Esophagus squamous epithelium (tissue), 5 donors: Measurements from ENCODE around the gene ATG9B. TPM values are rescaled to one million over a fixed set of nuclear protein-coding genes. Genes with fewer than 3 reads are reported as not detected.

Experiments
- DNase-seq: peaks from one replicate; lab custom pipeline; 2025; lab: John Stamatoyannopoulos, UW
- H3K27ac ChIP-seq, 4 donors: fragments of 200-600 bp; sonication (generic); one replicate each; pipeline ENCODE4 v1.5.1; 2016 to 2019; ENCODE audit warnings: mild to moderate bottlenecking in 1 of 4
- H3K27me3 ChIP-seq, 4 donors: fragments of 200-600 bp; sonication (generic); 1 replicate in 3 of 4; 2 replicates in 1 of 4; pipeline versions ENCODE4 v1.5.1 to v1.6.0; 2017 to 2021; ENCODE audit warnings: antibody characterized with exemption in 1 of 4
- H3K36me3 ChIP-seq, 3 donors: fragments of 200-600 bp; sonication (generic); one replicate each; pipeline ENCODE4 v1.5.1; 2016 to 2019
- H3K4me1 ChIP-seq, 3 donors: fragments of 200-600 bp; sonication (generic); one replicate each; pipeline ENCODE4 v1.5.1; 2017 to 2019
- H3K4me3 ChIP-seq, 4 donors: fragments of 200-600 bp; sonication (generic); 1 replicate in 3 of 4; 2 replicates in 1 of 4; pipeline ENCODE4 v1.5.1; 2016 to 2019; ENCODE audit warnings: mild to moderate bottlenecking in 2 of 4, moderate library complexity in 1 of 4
- H3K9me3 ChIP-seq, 3 donors: fragments of 200-600 bp; sonication (generic); one replicate each; pipeline ENCODE4 v1.5.1; 2016 to 2019
- CTCF ChIP-seq, 6 experiments: fragments of 450-650 bp in 4 of 6; fragments of 200-600 bp in 2 of 6; sonication (generic) in 2 of 6; IDR thresholded peaks; one replicate each; pipeline ENCODE4 v1.5.1; 2016 to 2019; ENCODE audit warnings: antibody characterized with exemption in 6 of 6, mild to moderate bottlenecking in 4 of 6, moderate library complexity in 4 of 6
- POLR2A ChIP-seq, 4 donors: fragments of 450-650 bp; IDR thresholded peaks; one replicate each; pipeline ENCODE4 v1.6.1; 2017; ENCODE audit warnings: antibody characterized with exemption in 4 of 4, mild to moderate bottlenecking in 4 of 4, moderate library complexity in 3 of 4
- WGBS, 2 donors: methylation state at CpG; one replicate each; pipeline ENCODE4 v1.1.5; 2018; 5-methylcytosine and 5-hydroxymethylcytosine counted together
- intact Hi-C: fragments of 100-400 bp; cut with DNase I; formaldehyde crosslinking; loops from one replicate; pipeline ENCODE4 v1.15.0; 2022
- total RNA-seq, 4 donors: library from RNA; depleted of rRNA; stranded (reverse); fragments of >200 nt; gene quantifications; one replicate each; pipeline ENCODE4 v1.1.0, GENCODE V29; 2016
- donor health status: DM: yes; HTN: yes; CAD: no.

The ATG9B gene
- total RNA-seq, 4 donors from 2014 or later: 1.5 to 45.2 (median 12.8) TPM

- Histone ChIP-seq H3K36me3 (peaks cover 0 to 3% (median 0%) of the 10 kb centered on the region in 3 donors), H3K9me3 (no peaks in the 10 kb centered on the region), H3K27me3 (peaks cover 0 to 29% (median 0%) of the 10 kb centered on the region in 4 donors), H3K27ac (no peak overlapping the region), H3K4me3 (no peak overlapping the region), H3K4me1 (peaks cover 0 to 20% (median 3%) of the 10 kb centered on the region in 3 donors)
- intact Hi-C loops: no loop called here
- WGBS, 2 donors: 64 to 66% methylated on average over 5 of the region's 5 CpGs
- no peak for DNase-seq
- TF ChIP-seq CTCF (IDR thresholded peaks at IDR 0.05) (no peak), POLR2A (IDR thresholded peaks at IDR 0.05) (no peak)
Measured at GRCh38 chr7:150999497-151000230, 24.6 kb downstream of the ATG9B start.

GRCh38 chr7:150999001-150999400 is 25.3 kb downstream of the ATG9B start:
- H3K4me1 ChIP-seq: peaks cover 0 to 26% (median 3%) of the 10 kb centered on the region in 3 donors
- DNase-seq: no peak
- H3K27ac ChIP-seq: no peak overlapping the region
- 100% methylated on average over 1 of the region's 12 CpGs; no CpG with 5 or more reads in 1 of the 2 donors for WGBS, 2 donors
- H3K36me3 ChIP-seq: peaks cover 0 to 3% (median 0%) of the 10 kb centered on the region in 3 donors
- H3K27me3 ChIP-seq: peaks cover 0 to 29% (median 0%) of the 10 kb centered on the region in 4 donors
- TF ChIP-seq POLR2A (IDR thresholded peaks at IDR 0.05) (no peak), CTCF (IDR thresholded peaks at IDR 0.05) (no peak)
- H3K4me3 ChIP-seq: no peak overlapping the region
- no peaks in the 10 kb centered on the region for H3K9me3 ChIP-seq
- intact Hi-C loops: no loop called here

GRCh38 chr7:150998341-150998740 is 26.0 kb downstream of the ATG9B start:
- TF ChIP-seq POLR2A (IDR thresholded peaks at IDR 0.05): no peak
- no peak for TF ChIP-seq CTCF (IDR thresholded peaks at IDR 0.05)
- no peaks in the 10 kb centered on the region for H3K9me3 ChIP-seq
- H3K27me3 ChIP-seq: peaks cover 0 to 29% (median 0%) of the 10 kb centered on the region in 4 donors
- intact Hi-C loops: no loop called here
- WGBS, 2 donors: 53 to 86% methylated on average over 4 to 5 of the region's 20 CpGs
- H3K27ac ChIP-seq: no peak overlapping the region
- DNase-seq: no peak
- H3K4me3 ChIP-seq: no peak overlapping the region
- peaks cover 0 to 3% (median 0%) of the 10 kb centered on the region in 3 donors for H3K36me3 ChIP-seq
- H3K4me1 ChIP-seq: peaks cover 0 to 31% (median 3%) of the 10 kb centered on the region in 3 donors

GRCh38 chr7:150997817-150998216 is 26.5 kb downstream of the ATG9B start:
- Histone ChIP-seq H3K4me1 (peaks cover 0 to 35% (median 3%) of the 10 kb centered on the region in 3 donors), H3K9me3 (no peaks in the 10 kb centered on the region), H3K4me3 (no peak overlapping the region), H3K36me3 (peaks cover 0 to 3% (median 0%) of the 10 kb centered on the region in 3 donors), H3K27ac (no peak overlapping the region), H3K27me3 (peaks cover 0 to 29% (median 0%) of the 10 kb centered on the region in 4 donors)
- intact Hi-C loops: no loop called here
- 71 to 83% methylated on average over 3 to 5 of the region's 5 CpGs for WGBS, 2 donors
- DNase-seq: no peak
- TF ChIP-seq POLR2A (IDR thresholded peaks at IDR 0.05): no peak
- no peak for TF ChIP-seq CTCF (IDR thresholded peaks at IDR 0.05)

- no peak overlapping the region for H3K27ac ChIP-seq
- WGBS, 2 donors: 70 to 100% methylated on average over 1 to 4 of the region's 8 CpGs
- intact Hi-C loops: no loop called here
- peaks cover 0 to 3% (median 0%) of the 10 kb centered on the region in 3 donors for H3K36me3 ChIP-seq
- no peak for TF ChIP-seq POLR2A (IDR thresholded peaks at IDR 0.05)
- TF ChIP-seq CTCF (IDR thresholded peaks at IDR 0.05): no peak
- H3K4me1 ChIP-seq: peaks cover 0 to 39% (median 3%) of the 10 kb centered on the region in 3 donors
- no peaks in the 10 kb centered on the region for H3K9me3 ChIP-seq
- DNase-seq: no peak
- no peak overlapping the region for H3K4me3 ChIP-seq
- H3K27me3 ChIP-seq: peaks cover 0 to 29% (median 0%) of the 10 kb centered on the region in 4 donors
Measured at GRCh38 chr7:150997075-150997511, 27.2 kb downstream of the ATG9B start.
